Mammary epithelial cell (primary cell): Measurements from ENCODE around the gene UNC93A.

Experiments used
- CTCF ChIP-seq, 2 donors: IDR thresholded peaks in 1 of 2; conservative IDR thresholded peaks in 1 of 2; 2 replicates each; pipeline ENCODE4 v1.5.1; 2011 to 2012; ENCODE audit warnings: inconsistent platforms in 2 of 2, low read length in 2 of 2, mild to moderate bottlenecking in 2 of 2, control low read depth in 1 of 2, low read depth in 1 of 2; ENCODE audit not compliant: insufficient read depth in 1 of 2; ENCODE audit errors: extremely low read depth in 1 of 2
- EZH2 ChIP-seq: IDR thresholded peaks from 2 replicates; pipeline ENCODE4 v1.6.1; 2012; ENCODE audit warnings: low read length, inconsistent platforms, borderline replicate concordance

GRCh38 chr6:167266830-167267555 is 24.1 kb upstream of the UNC93A start:
- TF ChIP-seq CTCF (conservative IDR thresholded peaks at IDR 0.05 in 1 of 2, IDR thresholded peaks at IDR 0.05 in 1 of 2; ENCODE audit: extremely low read depth in 1 of 2, insufficient read depth in 1 of 2, low read depth in 1 of 2, low read length in 2 of 2) (no peak), EZH2 (no peak)
